HepG2 (cell line): ENCODE data around the gene GNAS-AS1. TPM values are rescaled to one million over a fixed set of nuclear protein-coding genes. Genes with fewer than 3 reads are reported as not detected.

ENCODE experiments used
- ATAC-seq: fragments of 200-7000 bp; cut with Tn5 transposase; 3 replicates; pipeline ENCODE4 v1.9.1; 2020; ENCODE audit warnings: mild to moderate bottlenecking, moderate library complexity
- Bru-seq: library from RNA; stranded (reverse); fragments of 400-500 nt; gene quantifications from one replicate; lab custom pipeline; 2021; lab: Mats Ljungman, UMichigan
- BruChase-seq, 2 experiments: library from RNA; stranded (reverse); fragments of 400-500 nt; gene quantifications; one replicate each; lab custom pipeline; 2021; lab: Mats Ljungman, UMichigan
- BruUV-seq: library from RNA; stranded (reverse); fragments of 400-500 nt; replicated peaks from 2 replicates; lab custom pipeline; 2021; lab: Mats Ljungman, UMichigan
- CTCF ChIA-PET: fragments of 300-600 bp; formaldehyde crosslinking; extraction: SDS; loops from one replicate; lab custom pipeline; 2021; ENCODE audit warnings: low total read pairs, inconsistent platforms, low intra/inter-chr PET ratio; lab: Yijun Ruan, JAX
- POLR2A ChIA-PET: fragments of 350-600 bp; sonication (Branson Sonifier 250); formaldehyde crosslinking; loops from one replicate; lab custom pipeline; 2020; ENCODE audit warnings: antibody characterized with exemption, inconsistent platforms; lab: Yijun Ruan, JAX
- DNase-seq: peaks from one replicate; pipeline ENCODE4 v3.0.0-alpha.2; 2015; ENCODE audit warnings: low spot score
- FAIRE-seq: peaks from 3 replicates; lab custom pipeline; 2011; peaks lifted over from hg19 to GRCh38; lab: Jason Lieb, UNC
- H2AFZ ChIP-seq: one replicate; pipeline ENCODE4 v1.6.1; 2011; ENCODE audit warnings: low read length, inconsistent platforms
- H3K27ac ChIP-seq: fragments of 300-600 bp; 3 replicates; pipeline ENCODE4 v1.8.0; 2011; ENCODE audit warnings: mixed run types, mild to moderate bottlenecking, mixed read lengths, low read length, inconsistent platforms; ENCODE audit not compliant: insufficient read depth; ENCODE audit errors: extremely low read length
- H3K27me3 ChIP-seq, 2 experiments: fragments of 200-600 bp in 1 of 2; 2 replicates in 1 of 2; 3 replicates in 1 of 2; pipeline versions ENCODE4 v1.6.0 to v1.8.0; 2011; ENCODE audit warnings: low read length in 2 of 2, mild to moderate bottlenecking in 2 of 2, moderate library complexity in 2 of 2, inconsistent platforms in 1 of 2; ENCODE audit not compliant: insufficient read depth in 2 of 2, control insufficient read depth in 1 of 2
- H3K36me3 ChIP-seq, 2 experiments: fragments of 200-600 bp in 1 of 2; replicated peaks in 1 of 2; 2 replicates in 1 of 2; 3 replicates in 1 of 2; pipeline versions ENCODE4 v1.5.1 to v1.8.0; 2011; ENCODE audit warnings: low read length in 2 of 2, inconsistent platforms in 1 of 2; ENCODE audit not compliant: insufficient read depth in 2 of 2, control insufficient read depth in 1 of 2
- H3K4me1 ChIP-seq: 2 replicates; pipeline ENCODE4 v1.5.1; 2012; ENCODE audit warnings: low read length, inconsistent platforms; ENCODE audit not compliant: insufficient read depth
- H3K4me2 ChIP-seq: 2 replicates; pipeline ENCODE4 v1.6.0; 2011; ENCODE audit warnings: low read depth, low read length, inconsistent platforms
- H3K4me3 ChIP-seq, 3 experiments: fragments of 200-600 bp in 1 of 3; sonication (generic), shearing (Covaris generic) in 1 of 3; replicated peaks in 1 of 3; 2 replicates each; pipeline ENCODE4 v1.5.1; 2011 to 2016; ENCODE audit warnings: low read length in 3 of 3, inconsistent platforms in 2 of 3, low read depth in 2 of 3, mild to moderate bottlenecking in 2 of 3, control low read depth in 1 of 3, mixed read lengths in 1 of 3; ENCODE audit not compliant: insufficient read depth in 1 of 3
- H3K79me2 ChIP-seq: one replicate; pipeline ENCODE4 v1.6.1; 2011; ENCODE audit warnings: low read length, inconsistent platforms; ENCODE audit not compliant: insufficient read depth
- H3K9ac ChIP-seq: 2 replicates; pipeline ENCODE4 v1.6.0; 2011; ENCODE audit warnings: mild to moderate bottlenecking, low read depth, low read length, inconsistent platforms; ENCODE audit not compliant: insufficient read depth
- H3K9me3 ChIP-seq: 2 replicates; pipeline ENCODE4 v1.5.1; 2012; ENCODE audit warnings: mild to moderate bottlenecking, low read length
- H4K20me1 ChIP-seq: 2 replicates; pipeline ENCODE4 v1.6.0; 2011; ENCODE audit warnings: inconsistent platforms, mild to moderate bottlenecking, low read length, moderate library complexity; ENCODE audit not compliant: insufficient read depth
- DPF2 ChIP-seq: sonication (generic); formaldehyde crosslinking; IDR thresholded peaks from 2 replicates; pipeline ENCODE4 v1.4.0; 2020; ENCODE audit warnings: mild to moderate bottlenecking, low read depth, missing genetic modification reagents, borderline replicate concordance
- EED ChIP-seq: sonication (generic); formaldehyde crosslinking; IDR thresholded peaks from 2 replicates; pipeline ENCODE4 v1.5.0; 2020; ENCODE audit warnings: mild to moderate bottlenecking, missing genetic modification reagents
- GABPA ChIP-seq, 2 experiments: IDR thresholded peaks; 2 replicates each; pipeline ENCODE4 v1.6.1; 2011 to 2016; ENCODE audit warnings: low read depth in 2 of 2, low read length in 1 of 2, missing biosample characterization in 1 of 2, missing genetic modification characterization in 1 of 2
- HES4 ChIP-seq: sonication (generic); formaldehyde crosslinking; IDR thresholded peaks from 2 replicates; pipeline ENCODE4 v1.9.0; 2021; ENCODE audit warnings: mild to moderate bottlenecking, missing genetic modification reagents, borderline replicate concordance
- KDM5B ChIP-seq: sonication (generic); formaldehyde crosslinking; IDR thresholded peaks from 2 replicates; pipeline ENCODE4 v1.4.0; 2020; ENCODE audit warnings: missing genetic modification reagents, mild to moderate bottlenecking, borderline replicate concordance
- NFYB ChIP-seq: sonication (generic); formaldehyde crosslinking; IDR thresholded peaks from 2 replicates; pipeline ENCODE4 v1.4.0; 2020; ENCODE audit warnings: missing genetic modification reagents
- NFYC ChIP-seq: IDR thresholded peaks from 2 replicates; pipeline ENCODE4 v1.6.1; 2016; ENCODE audit warnings: missing genetic modification reagents, missing compliant biosample characterization
- RXRB ChIP-seq: IDR thresholded peaks from 2 replicates; pipeline ENCODE4 v1.6.1; 2016; ENCODE audit warnings: borderline replicate concordance, missing genetic modification reagents, missing compliant biosample characterization
- SIX4 ChIP-seq: sonication (generic); formaldehyde crosslinking; IDR thresholded peaks from 2 replicates; pipeline ENCODE4 v1.4.0; 2020; ENCODE audit warnings: missing genetic modification reagents
- SNAPC4 ChIP-seq: sonication (generic); formaldehyde crosslinking; IDR thresholded peaks from 2 replicates; pipeline ENCODE4 v1.4.0; 2020; ENCODE audit warnings: mild to moderate bottlenecking, missing genetic modification reagents
- ZNF337 ChIP-seq: sonication (generic); formaldehyde crosslinking; IDR thresholded peaks from 2 replicates; pipeline ENCODE4 v1.5.1; 2020; ENCODE audit warnings: missing genetic modification reagents, low read depth, mild to moderate bottlenecking, borderline replicate concordance
- ZNF569 ChIP-seq: sonication (generic); formaldehyde crosslinking; IDR thresholded peaks from 2 replicates; pipeline ENCODE4 v1.5.0; 2020; ENCODE audit warnings: mild to moderate bottlenecking, missing genetic modification reagents, moderate library complexity, borderline replicate concordance
- WGBS: methylation state at CpG from one replicate; pipeline ENCODE4 v1.1.6; 2017; ENCODE audit warnings: low lambda C conversion rate; 5-methylcytosine and 5-hydroxymethylcytosine counted together
- in situ Hi-C: cut with HindIII; loops from 2 replicates; pipeline ENCODE4 v1.10.0; 2017; ENCODE audit warnings: low pct_unique_long_range_greater_than_20kb; ENCODE audit not compliant: extremely low pct_ligation_motif_present
- intact Hi-C: fragments of 100-400 bp; cut with micrococcal nuclease; formaldehyde crosslinking; loops from one replicate; pipeline ENCODE4 v1.10.0; 2022; ENCODE audit not compliant: unreplicated experiment
- long read RNA-seq, 2 experiments: library from RNA in 1 of 2; library from polyadenylated mRNA in 1 of 2; stranded (forward) in 1 of 2; unstranded in 1 of 2; transcript quantifications; one replicate each; pipeline ENCODE4 v2.0.0, GENCODE V29; 2019 to 2022
- polyA minus RNA-seq, 3 experiments: library from RNA; depleted of rRNA, polyadenylated mRNA; stranded (reverse); fragments of >200 nt; gene quantifications; 2 replicates each; pipeline ENCODE4 v1.2.3, GENCODE V29; 2011; ENCODE audit warnings: low replicate concordance in 1 of 3
- polyA plus RNA-seq, 8 experiments: library from polyadenylated mRNA; depleted of rRNA in 3 of 8; stranded (reverse) in 7 of 8; unstranded in 1 of 8; fragments of >200 nt; fragmentation: Illumina TruSeq in 4 of 8; extraction: Trizol in 4 of 8; gene quantifications; 2 replicates each; pipeline versions ENCODE4 v1.2.1 to v1.2.3, GENCODE V29; 2011 to 2016; ENCODE audit warnings: low read depth in 4 of 8, missing spikeins in 1 of 8, mixed read lengths in 1 of 8; ENCODE audit not compliant: insufficient read depth in 1 of 8
- total RNA-seq, 5 experiments: library from RNA; depleted of rRNA; stranded (reverse); fragments of >200 nt; fragmentation: Illumina TruSeq; extraction: Trizol; gene quantifications; 2 replicates each; pipeline ENCODE4 v1.2.3, GENCODE V29; 2016; ENCODE audit warnings: low read depth in 1 of 5

Gene GNAS-AS1
- total RNA-seq (2016; rRNA removed; fragmentation: Illumina TruSeq; extraction: Trizol): not detected in 2 replicates
- total RNA-seq (2016; cell fraction: cytosol; rRNA removed; fragmentation: Illumina TruSeq; extraction: Trizol; ENCODE audit: low read depth): not detected in 2 replicates
- total RNA-seq (2016; cell fraction: insoluble cytoplasmic fraction; rRNA removed; fragmentation: Illumina TruSeq; extraction: Trizol): not detected in 2 replicates
- total RNA-seq (2016; cell fraction: membrane; rRNA removed; fragmentation: Illumina TruSeq; extraction: Trizol): not detected in 2 replicates
- not detected in 2 replicates for total RNA-seq (2016; cell fraction: nucleus; rRNA removed; fragmentation: Illumina TruSeq; extraction: Trizol)
- not detected in 2 replicates for polyA plus RNA-seq (2011; rRNA removed)
- not detected in 2 replicates for polyA plus RNA-seq (2011; cell fraction: cytosol; rRNA removed)
- 0.06 and 0.23 TPM in 2 replicates for polyA plus RNA-seq (2011; cell fraction: nucleus; rRNA removed)
- polyA plus RNA-seq (2012): not detected in 2 replicates
- not detected in 2 replicates for polyA plus RNA-seq (2016; cell fraction: cytosol; fragmentation: Illumina TruSeq; extraction: Trizol; ENCODE audit: low read depth)
- polyA plus RNA-seq (2016; cell fraction: insoluble cytoplasmic fraction; fragmentation: Illumina TruSeq; extraction: Trizol; ENCODE audit: low read depth): not detected in 2 replicates
- polyA plus RNA-seq (2016; cell fraction: membrane; fragmentation: Illumina TruSeq; extraction: Trizol; ENCODE audit: low read depth): not detected in 2 replicates
- polyA plus RNA-seq (2016; cell fraction: nucleus; fragmentation: Illumina TruSeq; extraction: Trizol; ENCODE audit: insufficient read depth, low read depth): not detected in 2 replicates
- polyA minus RNA-seq (2011; rRNA and poly(A)+ RNA removed; ENCODE audit: low replicate concordance): 0.49 TPM in 1 of 2 replicates, not detected in the other
- not detected in 2 replicates for polyA minus RNA-seq (2011; cell fraction: cytosol; rRNA and poly(A)+ RNA removed)
- 0.26 and 0.37 TPM in 2 replicates for polyA minus RNA-seq (2011; cell fraction: nucleus; rRNA and poly(A)+ RNA removed)
- Bru-seq, nascent RNA: percentile 22 among the genes with signal in this experiment
- BruChase-seq, experiment 1, labeled RNA remaining after a 6-hour chase: percentile 21 among the genes with signal in this experiment
- BruChase-seq, experiment 2, labeled RNA remaining after a 2-hour chase: percentile 28 among the genes with signal in this experiment
- long read RNA-seq, experiment 1: 0 reads
- long read RNA-seq, experiment 2: 0 reads

GRCh38 chr20:58850693-58851174 lies at the start of gene GNAS-AS1:
Gene GNAS-AS1, minus strand, starts transcription at chr20:58850902.
- no peak within 1 kb of the TSS for H3K27ac ChIP-seq
- no peaks in the 10 kb centered on the region for H3K4me1 ChIP-seq
- ATAC-seq (no peak), FAIRE-seq (no peak), DNase-seq (no peak)
- BruUV-seq: no TSS peak
- intact Hi-C loops: no loop called here
- no peak within 1 kb of the TSS for H3K9ac ChIP-seq
- ChIA-PET CTCF (no interaction called here), POLR2A (no interaction called here)
- no peaks in the 10 kb centered on the region for H3K9me3 ChIP-seq
- peaks cover 0 to 42% of the 10 kb centered on the region in 2 experiments; a peak in 4 of 5 replicates for H3K27me3 ChIP-seq
- TF ChIP-seq SIX4 (CRISPR knock-in tag) (no peak), NFYC (CRISPR knock-in tag) (no peak), EED (no peak), ZNF337 (no peak), NFYB (CRISPR knock-in tag) (peak; percentile 32; the same call in 1 of the 2 replicates), HES4 (CRISPR knock-in tag) (no peak), KDM5B (CRISPR knock-in tag) (no peak), DPF2 (CRISPR knock-in tag) (no peak), GABPA (IDR thresholded peaks at IDR 0.05; ENCODE audit: low read depth, low read length) (peak; percentile 35), GABPA (CRISPR knock-in tag; IDR thresholded peaks at IDR 0.05; ENCODE audit: low read depth) (no peak), SNAPC4 (CRISPR knock-in tag) (no peak), RXRB (CRISPR knock-in tag) (no peak), ZNF569 (no peak)
- no peaks in the 10 kb centered on the region for H4K20me1 ChIP-seq
- in situ Hi-C loops: no loop called here
- no peak within 1 kb of the TSS for H2AFZ ChIP-seq
- 58% methylated on average over 25 of the region's 25 CpGs for WGBS
- H3K4me3 ChIP-seq: no peak within 1 kb of the TSS
- H3K4me2 ChIP-seq: no peak within 1 kb of the TSS
- no peaks in the 10 kb centered on the region for H3K79me2 ChIP-seq
- H3K36me3 ChIP-seq: no peaks in the 10 kb centered on the region
